Cerebellar nuclear complex (tissue), 1 donor: Measurements from ENCODE around the gene FIP1L1.
"Not testable (repeated sequence)": the region's sequence is repeated elsewhere in the genome, so short reads cannot be mapped to it uniquely, and the experiment has no call there.

Source experiments
- DNase-seq, 2 experiments: peaks; one replicate each; lab custom pipeline; 2025; lab: John Stamatoyannopoulos, UW

Gene FIP1L1

GRCh38 chr4:53376900-53377299, 541 bp upstream of the FIP1L1 start:
- DNase-seq, result no peak

GRCh38 chr4:53378171-53378482, 686 bp downstream of the FIP1L1 start:
- no peak for DNase-seq

DNA sequence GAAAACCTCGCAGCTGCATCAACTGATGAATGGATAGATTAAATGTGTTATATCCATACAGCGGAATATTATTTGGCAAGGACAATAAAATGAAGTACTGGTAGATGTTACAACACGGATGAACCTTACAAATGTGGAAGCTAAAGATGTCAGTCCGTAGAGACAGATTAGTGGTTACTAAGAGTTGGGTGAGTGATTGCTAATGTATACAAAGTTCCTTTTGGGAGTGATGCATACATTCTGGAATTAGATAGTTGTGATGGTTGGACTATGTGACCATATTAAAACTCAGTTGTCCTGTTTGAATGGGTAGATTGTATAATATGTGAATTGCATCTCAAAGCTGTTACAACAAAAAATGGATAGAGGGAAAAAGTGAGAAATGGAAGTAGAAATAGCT, 2.8 kb downstream of the FIP1L1 start:
- no peak for DNase-seq

DNA sequence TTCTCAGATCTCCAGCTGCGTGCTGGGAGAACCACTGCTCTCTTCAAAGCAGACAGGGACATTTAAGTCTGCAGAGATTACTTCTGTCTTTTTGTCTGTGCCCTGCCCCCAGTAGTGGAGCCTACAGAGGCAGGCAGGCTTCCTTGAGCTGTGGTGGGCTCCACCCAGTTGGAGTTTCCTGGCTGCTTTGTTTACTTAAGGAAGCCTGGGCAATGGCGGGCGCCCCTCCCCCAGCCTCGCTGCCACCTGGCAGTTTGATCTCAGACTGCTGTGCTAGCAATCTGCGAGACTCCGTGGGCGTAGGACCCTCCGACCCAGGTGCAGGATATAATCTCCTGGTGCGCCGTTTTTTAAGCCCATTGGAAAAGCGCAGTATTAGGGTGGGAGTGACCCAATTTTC, 32.0 kb downstream of the FIP1L1 start:
- DNase-seq, result not testable (repeated sequence)

DNA sequence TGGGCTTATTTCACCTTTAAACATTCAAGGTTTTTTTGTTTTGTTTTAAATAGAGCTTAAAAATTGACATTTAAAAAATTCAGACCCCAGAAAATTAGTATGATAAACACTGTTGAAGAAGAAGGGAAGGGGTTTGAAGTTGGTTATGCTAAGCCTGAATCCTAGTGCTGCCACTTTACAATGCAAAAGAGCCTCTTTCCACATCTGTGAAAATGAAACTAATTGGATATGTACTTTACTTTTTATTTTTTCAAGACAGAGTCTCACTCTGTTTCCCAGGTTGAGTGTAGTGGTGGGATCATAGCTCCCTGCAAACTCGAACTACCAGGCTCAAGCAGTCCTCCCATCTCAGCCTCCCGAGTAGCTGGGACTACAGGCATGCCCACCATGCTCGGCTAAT, 41.8 kb downstream of the FIP1L1 start:
- no peak for DNase-seq

GRCh38 chr4:53421791-53422190, 44.4 kb downstream of the FIP1L1 start:
- no peak for DNase-seq

DNA sequence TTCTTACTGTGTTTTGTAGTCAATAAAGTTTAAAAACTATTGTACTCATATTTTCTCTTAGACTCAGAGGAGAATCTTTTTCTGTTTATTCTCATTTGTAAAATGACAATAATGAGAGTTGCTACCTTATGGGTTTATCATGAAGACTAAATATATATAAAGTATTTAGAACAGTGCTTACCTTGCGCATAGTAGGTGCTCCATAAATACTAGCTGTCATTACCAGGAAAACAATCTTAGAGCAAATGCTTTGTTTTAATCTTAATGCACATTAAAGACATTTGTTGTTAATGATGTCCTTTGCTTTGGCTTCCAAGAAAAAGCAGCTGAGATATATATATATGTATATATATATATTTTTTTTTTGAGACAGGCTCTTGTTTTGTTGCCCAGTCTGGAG, 44.9 kb downstream of the FIP1L1 start:
- DNase-seq, result no peak

GRCh38 chr4:53424280-53424679, 46.8 kb downstream of the FIP1L1 start:
- no peak for DNase-seq

DNA sequence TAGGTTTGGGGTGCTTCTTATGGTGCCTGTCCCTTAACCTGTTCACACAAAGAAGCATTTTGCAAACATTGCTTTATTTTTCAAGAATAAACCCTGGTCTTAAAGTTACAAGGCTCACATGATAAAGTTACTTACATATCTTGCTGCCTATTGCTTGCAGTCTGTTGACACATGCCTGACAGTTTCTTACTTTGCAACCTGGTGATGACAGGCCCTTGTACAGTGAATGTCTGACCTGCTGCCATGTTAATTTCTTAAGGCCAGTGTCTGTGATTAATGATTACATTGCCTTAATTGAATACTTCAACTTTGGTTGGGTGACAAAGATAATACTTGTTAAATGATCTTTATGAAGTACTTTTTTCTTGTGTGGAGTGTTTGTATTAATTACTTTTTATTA, 49.9 kb downstream of the FIP1L1 start:
- no peak for DNase-seq

DNA sequence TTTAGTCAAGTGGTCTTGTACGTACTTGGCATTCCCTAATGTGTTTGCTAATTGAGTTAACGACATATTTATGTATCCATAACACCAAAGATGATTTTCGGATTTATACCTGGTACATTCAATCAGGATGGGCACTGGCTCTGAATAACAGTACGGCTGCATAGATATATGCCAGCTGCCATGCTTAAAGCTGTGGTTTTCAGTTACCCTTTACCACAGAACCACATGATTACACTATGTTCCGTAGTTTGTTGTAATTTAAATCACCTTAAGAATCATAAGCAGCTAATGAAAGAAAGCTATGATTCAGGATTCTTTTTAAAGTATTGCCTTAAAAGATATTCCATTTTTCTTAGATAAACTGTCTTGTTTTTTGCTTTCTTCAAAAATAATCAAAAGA, 53.6 kb downstream of the FIP1L1 start:
- no peak for DNase-seq

DNA sequence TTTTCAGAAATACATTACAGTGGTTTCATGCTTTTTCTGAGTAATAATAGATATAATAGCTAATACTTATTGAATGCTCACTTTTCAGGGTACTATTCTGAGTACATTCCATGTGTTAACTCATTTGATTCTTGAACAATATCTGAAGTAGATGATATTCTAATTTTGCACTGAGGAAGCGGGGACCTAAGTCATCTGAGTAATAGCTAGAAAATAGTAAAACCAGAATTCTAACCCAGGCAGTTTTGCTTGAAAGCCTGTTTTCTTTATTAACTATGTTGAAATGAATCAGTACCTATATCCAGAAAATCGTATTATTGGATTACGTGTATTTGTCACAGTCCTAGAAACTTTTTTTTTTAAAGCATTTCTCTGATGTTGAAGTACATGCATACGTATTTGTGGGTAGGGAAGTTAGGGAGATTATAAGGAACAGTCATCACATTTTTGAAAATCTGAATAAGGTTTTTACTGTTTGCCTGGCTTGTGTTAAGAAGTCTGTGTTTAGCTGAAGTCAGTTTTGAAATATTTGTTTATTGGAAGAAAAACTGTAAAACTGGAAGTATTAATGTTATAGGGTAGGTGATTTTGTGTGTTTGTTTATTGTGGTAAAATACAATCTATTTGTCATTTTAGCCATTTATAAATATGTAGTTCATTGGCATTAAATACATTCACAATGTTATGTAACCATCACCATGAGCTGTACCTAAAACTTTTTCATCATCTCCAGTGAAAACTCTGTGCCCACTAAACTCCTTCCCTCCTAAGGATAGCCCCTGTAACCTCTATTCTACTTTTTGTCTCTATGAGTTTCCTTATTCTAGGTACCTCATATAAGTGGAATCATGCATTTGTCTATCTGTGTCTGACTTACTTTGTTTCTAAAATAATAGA, 55.3 kb downstream of the FIP1L1 start:
- no peak for DNase-seq

- DNase-seq, result no peak
Measured at GRCh38 chr4:53436251-53436650, 58.8 kb downstream of the FIP1L1 start.

DNA sequence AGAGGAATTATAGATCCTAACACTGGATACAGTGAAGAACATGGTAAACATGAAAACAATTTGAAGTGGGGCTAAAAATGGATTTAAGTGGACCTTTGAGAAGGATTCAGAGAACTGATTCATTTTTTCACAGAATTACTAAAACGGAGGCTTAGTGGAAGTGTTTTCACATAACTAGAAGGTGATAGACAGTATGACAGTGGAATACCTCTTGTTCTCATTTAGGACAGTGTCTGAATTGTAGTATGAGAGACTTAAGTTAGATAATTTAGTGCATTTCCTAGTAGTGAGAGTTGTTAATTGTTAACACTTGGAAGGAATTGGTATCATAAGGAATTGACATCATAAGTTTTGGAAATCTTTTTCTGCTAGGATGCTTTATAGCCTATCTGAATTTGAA, 64.1 kb downstream of the FIP1L1 start:
- no peak for DNase-seq

- DNase-seq, result no peak
Measured at GRCh38 chr4:53444954-53445353, 67.5 kb downstream of the FIP1L1 start.

GRCh38 chr4:53450773-53451172, 73.3 kb downstream of the FIP1L1 start:
- DNase-seq, result no peak

- DNase-seq, result no peak
Measured at GRCh38 chr4:53453385-53453784, 75.9 kb downstream of the FIP1L1 start.

DNA sequence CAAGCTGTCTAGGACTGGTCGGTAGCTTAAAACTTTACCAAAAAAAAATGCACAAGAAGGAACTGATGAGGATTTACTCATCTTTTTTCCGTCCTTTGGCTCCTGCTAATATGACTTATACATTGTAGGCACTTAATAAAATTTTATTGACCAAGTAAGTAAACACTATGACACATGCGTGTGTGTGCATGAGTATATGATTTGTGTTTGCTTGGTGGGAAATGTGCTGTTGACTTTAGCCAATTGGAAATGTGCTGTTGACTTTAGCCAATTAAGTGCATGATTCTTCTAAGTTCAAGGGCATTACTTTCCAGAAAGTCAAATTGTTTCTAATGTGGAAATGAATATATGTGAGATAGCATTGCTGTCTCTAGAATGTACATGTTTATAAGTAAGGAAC, 78.3 kb downstream of the FIP1L1 start:
- no peak for DNase-seq

DNA sequence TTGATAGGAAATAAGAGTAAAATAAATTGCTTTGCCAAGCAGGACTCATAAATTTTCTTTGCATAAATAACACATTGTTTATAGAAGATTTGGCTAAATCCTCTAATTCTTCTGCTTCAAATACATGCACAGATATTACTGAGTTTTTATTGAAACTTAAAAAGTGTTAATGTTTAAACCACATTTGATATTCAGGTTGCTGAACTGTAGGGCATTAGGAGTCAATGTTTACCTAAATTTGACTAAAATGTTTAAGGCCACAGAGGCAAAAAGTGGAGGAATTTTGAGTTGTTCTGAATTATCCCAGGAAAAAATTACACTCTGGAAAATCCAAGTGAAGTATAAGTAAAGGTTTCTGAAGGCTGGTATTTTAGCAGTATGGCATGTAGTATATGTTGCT, 78.7 kb downstream of the FIP1L1 start:
- no peak for DNase-seq

DNA sequence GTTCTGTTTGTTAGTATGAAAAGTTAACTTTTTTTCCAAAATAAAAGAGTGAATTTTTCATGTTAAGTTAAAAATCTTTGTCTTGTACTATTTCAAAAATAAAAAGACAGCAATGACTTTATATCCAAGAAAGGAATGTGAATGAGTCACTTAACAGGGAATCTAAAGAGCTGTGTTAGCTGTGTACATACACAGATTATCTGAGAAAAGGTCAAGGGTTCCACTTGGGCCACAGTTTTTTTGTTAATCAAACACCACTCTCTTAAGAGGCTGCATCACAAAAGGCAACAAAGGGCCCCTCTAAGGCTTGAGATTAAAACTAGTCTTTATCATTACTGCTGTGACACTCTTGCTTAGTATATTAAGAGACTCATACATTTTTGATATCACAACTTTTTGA, 82.1 kb downstream of the FIP1L1 start:
- DNase-seq, result no peak

DNA sequence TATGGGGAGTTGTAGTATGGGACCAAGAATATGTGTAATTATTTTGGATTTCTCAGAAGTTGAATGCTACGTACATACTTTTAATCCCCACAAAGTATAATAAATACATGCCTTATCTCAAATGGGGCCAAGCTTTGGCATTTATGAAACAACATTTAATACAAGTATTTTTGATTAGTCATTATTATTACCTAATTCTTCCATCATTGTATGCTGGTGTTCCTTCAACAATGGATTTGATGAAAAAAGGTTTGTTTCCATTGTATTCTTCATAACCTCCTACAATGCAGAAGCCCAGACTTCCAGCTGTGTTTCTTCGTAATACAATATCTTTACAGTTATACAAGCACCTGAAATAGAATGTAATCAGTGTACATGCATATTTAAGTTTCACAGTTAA, 83.8 kb downstream of the FIP1L1 start:
- DNase-seq, result no peak

GRCh38 chr4:53463340-53463739, 85.9 kb downstream of the FIP1L1 start:
- DNase-seq, result no peak

- no peak for DNase-seq
Measured at GRCh38 chr4:53465281-53465680, 87.8 kb downstream of the FIP1L1 start.

- DNase-seq, result no peak
Measured at GRCh38 chr4:53465891-53466290, 88.5 kb downstream of the FIP1L1 start.

DNA sequence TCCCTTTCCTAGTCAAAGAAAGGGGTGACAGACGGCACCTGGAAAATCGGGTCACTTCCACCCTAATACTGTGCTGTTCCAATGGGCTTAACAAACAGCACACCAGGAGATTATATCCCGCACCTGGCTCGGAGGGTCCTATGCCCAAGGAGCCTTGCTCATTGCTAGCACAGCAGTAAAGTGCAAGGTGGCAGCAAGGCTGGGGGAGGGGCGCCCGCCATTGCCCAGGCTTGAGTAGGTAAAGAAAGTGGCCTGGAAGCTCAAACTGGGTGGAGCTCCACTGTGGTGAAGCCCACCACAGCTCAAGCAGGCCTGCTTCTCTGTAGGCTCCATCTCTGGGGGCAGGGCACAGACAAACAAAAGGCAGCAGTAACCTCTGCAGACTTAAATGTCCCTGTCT, 89.1 kb downstream of the FIP1L1 start:
- not testable (repeated sequence) for DNase-seq
